Activated CD4-positive, alpha-beta T cell treated with anti-CD3 and anti-CD28 coated beads, Interleukin-2, amount 10 ng/mL, durations not matched to agents 7 days and 5 days (primary cell): ENCODE measurements around the gene RIMS1. TPM values are rescaled to one million over a fixed set of nuclear protein-coding genes. Genes with fewer than 3 reads are reported as not detected.

ENCODE experiments used
- CTCF ChIA-PET: fragments of 350-600 bp; sonication (Branson Sonifier 250); formaldehyde crosslinking; loops from one replicate; lab custom pipeline; 2021; ENCODE audit warnings: antibody characterized with exemption; lab: Charles Lee
- POLR2A ChIA-PET: fragments of 350-600 bp; sonication (Branson Sonifier 250); formaldehyde crosslinking; loops from one replicate; lab custom pipeline; 2021; ENCODE audit warnings: antibody characterized with exemption; lab: Charles Lee
- DNase-seq: peaks from one replicate; pipeline ENCODE4 v3.0.0-alpha.2; 2020
- H3K27ac Mint-ChIP-seq: one replicate; pipeline ENCODE4 v1.8.0; 2021; ENCODE audit warnings: mild to moderate bottlenecking, moderate library complexity, mixed read lengths
- H3K27me3 Mint-ChIP-seq: one replicate; pipeline ENCODE4 v1.8.0; 2021; ENCODE audit warnings: mixed read lengths
- H3K36me3 Mint-ChIP-seq: one replicate; pipeline ENCODE4 v1.8.0; 2021; ENCODE audit warnings: low read depth, mixed read lengths
- H3K4me1 Mint-ChIP-seq: one replicate; pipeline ENCODE4 v1.8.0; 2021; ENCODE audit warnings: mixed read lengths
- H3K4me3 Mint-ChIP-seq: one replicate; pipeline ENCODE4 v1.8.0; 2021; ENCODE audit warnings: mild to moderate bottlenecking, moderate library complexity, mixed read lengths
- H3K9me3 Mint-ChIP-seq: one replicate; pipeline ENCODE4 v1.8.0; 2021; ENCODE audit warnings: mixed read lengths
- total RNA-seq, 2 experiments: library from RNA; stranded (reverse); gene quantifications; one replicate each; pipeline ENCODE4 v1.2.3, GENCODE V29; 2021

Gene RIMS1
- total RNA-seq, 2 experiments from 2014 or later: not detected

DNA sequence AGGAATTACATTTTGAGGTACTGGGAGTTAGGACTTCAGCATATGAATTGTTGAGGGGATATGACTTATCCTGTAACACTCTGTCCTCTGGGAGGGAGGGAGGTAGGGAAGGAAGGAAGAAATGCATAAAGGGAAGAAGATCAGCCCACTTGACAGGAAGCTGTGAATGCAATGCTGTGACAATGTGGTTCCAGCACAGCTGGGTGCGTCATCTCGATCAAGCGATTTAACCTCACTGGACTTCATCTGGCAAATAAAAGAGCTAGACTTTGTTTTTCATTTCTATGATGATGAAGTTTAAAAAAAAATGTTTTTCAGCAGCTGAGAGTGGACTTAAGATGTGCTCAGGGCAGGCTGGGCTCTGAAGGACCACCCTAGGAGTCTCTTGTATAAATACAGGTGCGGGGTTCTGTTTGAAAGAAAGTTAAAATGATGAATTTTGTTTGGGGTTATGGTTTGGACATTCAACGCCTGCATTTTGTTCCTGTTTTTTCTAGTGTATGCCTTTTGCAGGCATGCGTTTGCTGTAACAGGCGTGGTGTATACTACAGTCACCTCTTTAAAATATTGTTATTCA, 178.1 kb downstream of the RIMS1 start:
- ChIA-PET POLR2A (no interaction called here), CTCF (no interaction called here)
- Mint-ChIP-seq H3K4me1 (no peaks in the 10 kb centered on the region), H3K27ac (no peak overlapping the region), H3K36me3 (no peaks in the 10 kb centered on the region), H3K27me3 (no peaks in the 10 kb centered on the region), H3K4me3 (no peak overlapping the region), H3K9me3 (no peaks in the 10 kb centered on the region)
- DNase-seq: no peak

DNA sequence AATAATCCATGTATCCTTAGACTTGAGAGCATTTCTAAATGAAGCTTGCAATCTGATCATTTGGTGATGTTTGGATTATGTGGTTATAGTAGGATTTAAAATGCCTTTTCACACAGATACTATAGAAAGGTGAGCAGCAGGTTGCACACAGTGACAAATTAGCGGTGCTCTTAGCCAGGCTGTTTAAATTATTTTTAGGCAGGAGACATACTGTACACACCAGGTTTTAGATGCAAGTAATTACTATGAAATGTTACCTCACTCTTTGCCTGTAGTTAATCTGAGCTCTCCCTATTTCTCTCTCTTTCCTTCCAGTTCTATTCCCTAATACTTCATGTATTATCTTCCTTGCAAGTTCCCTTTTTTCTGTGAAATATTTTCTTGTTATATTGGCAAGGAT, 191.7 kb downstream of the RIMS1 start:
- Mint-ChIP-seq H3K36me3 (no peaks in the 10 kb centered on the region), H3K27me3 (no peaks in the 10 kb centered on the region), H3K27ac (no peak overlapping the region), H3K9me3 (no peaks in the 10 kb centered on the region), H3K4me1 (no peaks in the 10 kb centered on the region), H3K4me3 (no peak overlapping the region)
- ChIA-PET POLR2A (no interaction called here), CTCF (no interaction called here)
- DNase-seq: no peak

GRCh38 chr6:72080260-72080941, 194.1 kb downstream of the RIMS1 start:
- ChIA-PET POLR2A (no interaction called here), CTCF (no interaction called here)
- Mint-ChIP-seq H3K4me3 (no peak overlapping the region), H3K27ac (no peak overlapping the region), H3K4me1 (no peaks in the 10 kb centered on the region), H3K9me3 (no peaks in the 10 kb centered on the region), H3K27me3 (no peaks in the 10 kb centered on the region), H3K36me3 (no peaks in the 10 kb centered on the region)
- no peak for DNase-seq

- ChIA-PET CTCF (no interaction called here), POLR2A (no interaction called here)
- Mint-ChIP-seq H3K27me3 (no peaks in the 10 kb centered on the region), H3K9me3 (no peaks in the 10 kb centered on the region), H3K4me1 (no peaks in the 10 kb centered on the region), H3K36me3 (no peaks in the 10 kb centered on the region), H3K27ac (no peak overlapping the region), H3K4me3 (no peak overlapping the region)
- no peak for DNase-seq
Observed at GRCh38 chr6:72081871-72082270, 195.5 kb downstream of the RIMS1 start.

DNA sequence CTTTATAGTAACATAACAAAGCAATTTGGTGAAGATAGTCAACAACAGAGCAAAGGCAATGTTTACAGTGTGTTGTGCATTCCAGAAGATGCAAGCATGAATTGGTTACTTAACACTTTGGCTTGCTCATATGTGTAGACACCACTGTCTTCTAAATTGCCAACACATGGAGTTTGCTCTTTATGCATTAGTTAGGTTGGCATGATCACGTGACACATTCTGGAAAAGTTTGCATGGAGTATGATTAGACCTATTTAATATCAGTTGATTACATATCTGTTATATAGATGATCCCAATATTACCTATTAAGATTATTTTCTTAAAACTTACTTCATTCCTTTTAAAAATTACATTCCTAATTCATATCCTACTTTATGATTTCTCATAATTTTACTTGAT, 197.6 kb downstream of the RIMS1 start:
- Mint-ChIP-seq H3K4me3 (no peak overlapping the region), H3K9me3 (no peaks in the 10 kb centered on the region), H3K27ac (no peak overlapping the region), H3K27me3 (no peaks in the 10 kb centered on the region), H3K36me3 (no peaks in the 10 kb centered on the region), H3K4me1 (no peaks in the 10 kb centered on the region)
- POLR2A ChIA-PET: no interaction called here
- DNase-seq: no peak
- CTCF ChIA-PET: no interaction called here

DNA sequence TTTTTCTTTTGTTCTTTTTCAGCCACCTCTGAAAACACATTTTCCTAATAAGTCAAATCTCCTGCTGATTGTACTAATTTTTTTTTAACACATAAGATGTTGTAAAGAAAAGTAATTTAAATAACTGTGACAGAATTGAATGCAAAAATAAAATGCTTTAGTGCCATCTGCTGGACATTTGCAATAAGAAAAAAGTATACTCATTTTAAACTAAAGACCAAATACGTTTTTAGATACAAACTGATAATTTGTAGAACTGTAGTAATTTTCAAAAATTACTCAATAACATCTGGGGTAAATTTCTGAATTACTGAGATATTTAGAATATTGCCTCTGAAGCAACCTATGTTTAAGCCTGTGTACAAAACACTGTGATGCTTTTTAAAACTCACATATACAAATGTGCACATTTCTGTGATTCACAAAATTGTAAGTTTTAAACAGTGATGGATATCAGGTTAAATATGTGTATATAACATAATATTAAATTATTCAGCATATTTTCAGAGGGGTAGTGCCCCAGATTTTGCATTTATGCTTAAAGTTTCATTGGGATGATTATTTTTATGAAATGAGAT, 198.7 kb downstream of the RIMS1 start:
- H3K4me3 Mint-ChIP-seq: no peak overlapping the region
- ChIA-PET POLR2A (no interaction called here), CTCF (no interaction called here)
- DNase-seq: no peak
- no peaks in the 10 kb centered on the region for H3K4me1 Mint-ChIP-seq
- no peaks in the 10 kb centered on the region for H3K27me3 Mint-ChIP-seq
- H3K9me3 Mint-ChIP-seq: no peaks in the 10 kb centered on the region
- no peak overlapping the region for H3K27ac Mint-ChIP-seq
- no peaks in the 10 kb centered on the region for H3K36me3 Mint-ChIP-seq

GRCh38 chr6:72094506-72094905, 208.2 kb downstream of the RIMS1 start:
- Mint-ChIP-seq H3K4me3 (no peak overlapping the region), H3K36me3 (no peaks in the 10 kb centered on the region), H3K4me1 (no peaks in the 10 kb centered on the region), H3K27ac (no peak overlapping the region), H3K9me3 (no peaks in the 10 kb centered on the region), H3K27me3 (no peaks in the 10 kb centered on the region)
- ChIA-PET CTCF (no interaction called here), POLR2A (no interaction called here)
- DNase-seq: no peak

GRCh38 chr6:72102561-72102960, 216.2 kb downstream of the RIMS1 start:
- Mint-ChIP-seq H3K4me1 (no peaks in the 10 kb centered on the region), H3K9me3 (no peaks in the 10 kb centered on the region), H3K36me3 (no peaks in the 10 kb centered on the region), H3K27me3 (no peaks in the 10 kb centered on the region), H3K27ac (no peak overlapping the region), H3K4me3 (no peak overlapping the region)
- ChIA-PET POLR2A (no interaction called here), CTCF (no interaction called here)
- no peak for DNase-seq

DNA sequence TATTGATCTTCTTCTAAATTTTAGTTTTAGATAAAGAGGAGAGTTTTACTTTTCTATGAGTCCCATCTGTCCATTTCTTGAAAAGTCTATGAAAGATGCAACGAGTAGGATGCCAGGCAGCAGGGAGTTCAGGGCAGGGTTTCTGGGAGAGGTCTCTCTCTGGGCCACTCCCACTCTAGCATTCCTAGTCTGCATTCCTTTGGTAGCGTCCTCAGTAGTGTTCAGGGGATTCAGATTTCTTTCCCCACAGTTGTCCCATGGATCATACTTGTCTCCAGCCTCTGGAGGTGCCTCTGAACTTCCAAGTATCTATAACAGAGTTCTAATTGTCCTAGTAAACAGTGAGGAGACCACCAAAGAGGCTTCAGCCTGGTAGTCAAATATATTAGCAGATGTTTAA, 225.3 kb downstream of the RIMS1 start:
- POLR2A ChIA-PET: no interaction called here
- Mint-ChIP-seq H3K4me1 (no peaks in the 10 kb centered on the region), H3K4me3 (no peak overlapping the region), H3K36me3 (no peaks in the 10 kb centered on the region), H3K27me3 (no peaks in the 10 kb centered on the region), H3K27ac (no peak overlapping the region), H3K9me3 (no peaks in the 10 kb centered on the region)
- CTCF ChIA-PET: no interaction called here
- DNase-seq: no peak

DNA sequence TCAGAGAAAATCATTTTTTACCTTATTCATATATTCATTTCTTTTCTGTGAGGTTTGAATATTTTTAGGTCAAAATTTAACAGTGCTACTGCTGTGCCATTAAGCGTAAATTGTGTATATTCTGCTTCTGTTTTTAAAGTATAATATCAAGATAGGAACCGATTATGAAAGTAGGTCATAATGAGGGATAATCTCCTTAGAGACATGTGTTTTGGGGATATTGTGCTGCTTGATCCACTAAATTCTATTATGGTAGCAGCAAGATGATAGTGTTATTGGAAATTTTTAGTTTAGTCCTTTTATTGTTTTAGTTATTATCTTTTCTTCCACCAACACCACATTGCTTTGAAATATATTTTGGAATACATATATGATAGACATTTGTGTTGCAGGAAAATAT, 244.0 kb downstream of the RIMS1 start:
- H3K4me1 Mint-ChIP-seq: no peaks in the 10 kb centered on the region
- DNase-seq: no peak
- no peaks in the 10 kb centered on the region for H3K27me3 Mint-ChIP-seq
- H3K4me3 Mint-ChIP-seq: no peak overlapping the region
- H3K9me3 Mint-ChIP-seq: no peaks in the 10 kb centered on the region
- no peaks in the 10 kb centered on the region for H3K36me3 Mint-ChIP-seq
- POLR2A ChIA-PET: no interaction called here
- no peak overlapping the region for H3K27ac Mint-ChIP-seq
- CTCF ChIA-PET: no interaction called here

DNA sequence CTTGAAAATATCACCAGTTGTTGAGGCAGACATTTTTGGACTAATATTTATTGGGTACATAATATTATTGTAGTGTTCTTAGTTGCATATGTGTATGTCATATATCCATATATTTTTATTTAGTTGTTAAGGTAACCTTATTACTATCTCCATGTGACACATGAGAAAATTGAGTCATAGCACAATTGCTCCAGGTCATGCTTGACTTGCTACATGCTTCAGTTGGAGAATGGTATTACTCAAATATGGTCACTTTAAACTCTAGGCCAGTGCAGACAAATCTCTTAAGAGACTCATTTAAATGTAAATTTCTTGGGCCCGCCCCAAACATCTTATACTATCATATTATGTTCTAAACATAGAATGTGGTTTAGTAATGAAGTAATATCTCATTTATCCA, 246.1 kb downstream of the RIMS1 start:
- Mint-ChIP-seq H3K9me3 (no peaks in the 10 kb centered on the region), H3K27ac (no peak overlapping the region), H3K27me3 (no peaks in the 10 kb centered on the region), H3K4me3 (no peak overlapping the region), H3K36me3 (no peaks in the 10 kb centered on the region), H3K4me1 (no peaks in the 10 kb centered on the region)
- ChIA-PET POLR2A (interaction anchor here (0.6 kb wide), 1 partner anchor 64 kb away, joined by 4 read pairs; no protein-coding TSS in a partner anchor), CTCF (no interaction called here)
- no peak for DNase-seq

DNA sequence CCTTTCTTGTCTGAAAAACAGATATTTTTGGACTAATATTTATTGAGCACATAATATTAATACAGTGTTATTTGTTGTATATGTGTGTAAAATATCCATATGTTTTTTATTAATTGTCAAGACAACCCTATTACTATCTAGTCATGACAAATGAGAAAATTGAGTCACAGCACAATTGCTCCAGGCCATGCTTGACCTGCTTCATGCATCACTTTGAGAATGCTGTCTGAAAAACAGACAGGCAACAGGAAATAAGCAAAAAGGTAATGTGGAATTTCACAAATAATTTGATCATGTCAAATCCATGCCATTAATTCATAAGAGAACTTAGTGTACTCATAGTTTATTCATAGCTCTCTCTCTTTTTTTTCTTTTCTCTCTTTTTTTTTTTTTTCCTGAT, 246.5 kb downstream of the RIMS1 start:
- ChIA-PET POLR2A (interaction anchor here (0.6 kb wide), 1 partner anchor 63 kb away, joined by 4 read pairs; no protein-coding TSS in a partner anchor), CTCF (no interaction called here)
- H3K4me3 Mint-ChIP-seq: no peak overlapping the region
- no peaks in the 10 kb centered on the region for H3K9me3 Mint-ChIP-seq
- no peaks in the 10 kb centered on the region for H3K27me3 Mint-ChIP-seq
- no peak for DNase-seq
- H3K27ac Mint-ChIP-seq: no peak overlapping the region
- H3K4me1 Mint-ChIP-seq: no peaks in the 10 kb centered on the region
- no peaks in the 10 kb centered on the region for H3K36me3 Mint-ChIP-seq

GRCh38 chr6:72133324-72133723, 247.0 kb downstream of the RIMS1 start:
- POLR2A ChIA-PET: no interaction called here
- Mint-ChIP-seq H3K9me3 (no peaks in the 10 kb centered on the region), H3K4me3 (no peak overlapping the region), H3K27me3 (no peaks in the 10 kb centered on the region), H3K36me3 (no peaks in the 10 kb centered on the region), H3K27ac (no peak overlapping the region), H3K4me1 (no peaks in the 10 kb centered on the region)
- CTCF ChIA-PET: no interaction called here
- DNase-seq: no peak

DNA sequence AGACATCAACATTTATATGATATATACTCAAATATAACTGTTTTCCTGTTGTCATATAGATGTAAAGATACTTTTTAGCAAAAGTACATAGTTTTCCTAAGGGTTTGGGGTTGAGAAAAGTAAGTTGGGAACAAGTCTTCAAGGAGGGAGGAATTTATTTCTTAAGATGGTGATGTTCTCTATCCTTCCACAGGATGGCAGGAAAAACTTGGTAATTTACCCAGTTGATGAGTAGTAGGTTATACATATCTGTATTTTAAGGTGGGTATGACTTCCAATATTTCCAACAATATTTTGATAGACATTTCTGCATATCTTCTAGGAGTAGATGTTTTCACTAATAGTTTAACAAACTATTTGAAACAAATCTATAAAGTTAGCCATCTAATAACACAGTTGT, 254.4 kb downstream of the RIMS1 start:
- POLR2A ChIA-PET: no interaction called here
- no peak for DNase-seq
- Mint-ChIP-seq H3K36me3 (no peaks in the 10 kb centered on the region), H3K4me3 (no peak overlapping the region), H3K27ac (no peak overlapping the region), H3K27me3 (no peaks in the 10 kb centered on the region), H3K4me1 (no peaks in the 10 kb centered on the region), H3K9me3 (no peaks in the 10 kb centered on the region)
- CTCF ChIA-PET: no interaction called here
